Measurements from ENCODE around the gene CUL1.

GRCh38 chr7:148718431-148718830 is 19.7 kb downstream of the CUL1 start:
- TF ChIP-seq, protein P1, sequence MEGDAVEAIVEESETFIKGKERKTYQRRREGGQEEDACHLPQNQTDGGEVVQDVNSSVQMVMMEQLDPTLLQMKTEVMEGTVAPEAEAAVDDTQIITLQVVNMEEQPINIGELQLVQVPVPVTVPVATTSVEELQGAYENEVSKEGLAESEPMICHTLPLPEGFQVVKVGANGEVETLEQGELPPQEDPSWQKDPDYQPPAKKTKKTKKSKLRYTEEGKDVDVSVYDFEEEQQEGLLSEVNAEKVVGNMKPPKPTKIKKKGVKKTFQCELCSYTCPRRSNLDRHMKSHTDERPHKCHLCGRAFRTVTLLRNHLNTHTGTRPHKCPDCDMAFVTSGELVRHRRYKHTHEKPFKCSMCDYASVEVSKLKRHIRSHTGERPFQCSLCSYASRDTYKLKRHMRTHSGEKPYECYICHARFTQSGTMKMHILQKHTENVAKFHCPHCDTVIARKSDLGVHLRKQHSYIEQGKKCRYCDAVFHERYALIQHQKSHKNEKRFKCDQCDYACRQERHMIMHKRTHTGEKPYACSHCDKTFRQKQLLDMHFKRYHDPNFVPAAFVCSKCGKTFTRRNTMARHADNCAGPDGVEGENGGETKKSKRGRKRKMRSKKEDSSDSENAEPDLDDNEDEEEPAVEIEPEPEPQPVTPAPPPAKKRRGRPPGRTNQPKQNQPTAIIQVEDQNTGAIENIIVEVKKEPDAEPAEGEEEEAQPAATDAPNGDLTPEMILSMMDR (IDR thresholded peaks at IDR 0.05), result no peak
- no peak for TF ChIP-seq POLR2A (IDR thresholded peaks at IDR 0.05)
